ENCODE data around the gene STIM2. TPM values are rescaled to one million over a fixed set of nuclear protein-coding genes. Genes with fewer than 3 reads are reported as not detected.

STIM2 gene
- total RNA-seq, 1 experiment from 2014 or later = 15.5 TPM

GRCh38 chr4:27017623-27018022 lies 157.0 kb downstream of the STIM2 start:
- ATAC-seq (no peak), DNase-seq (no peak)
- intact Hi-C loops (cut with micrococcal nuclease) = no loop called here
- Histone ChIP-seq H4K20me1 (ENCODE audit: low read length) (no peaks in the 10 kb centered on the region), H3K9me2 (replicated peaks; ENCODE audit: low read length) (no peaks in the 10 kb centered on the region), H3K4me3 (ENCODE audit: low read length) (no peak overlapping the region), H3K27ac (ENCODE audit: low read length) (no peak overlapping the region), H3F3A (ENCODE audit: low read length, unreplicated experiment) (no peaks in the 10 kb centered on the region), H3K36me3 (ENCODE audit: low read depth, low read length) (no peaks in the 10 kb centered on the region), H3K9me3 (ENCODE audit: low read length) (no peaks in the 10 kb centered on the region), H2AFZ (ENCODE audit: low read length) (no peak overlapping the region), H3K4me2 (ENCODE audit: low read length) (no peak overlapping the region), H3K79me2 (ENCODE audit: low read length) (no peaks in the 10 kb centered on the region), H3K27me3 (ENCODE audit: low read length) (no peaks in the 10 kb centered on the region), H3K4me1 (ENCODE audit: insufficient read depth, low read length) (0 out of 2 replicates have a peak, but pooled peaks cover 4% of the 10 kb centered on the region), H3K9ac (ENCODE audit: low read length) (no peak overlapping the region)
- no TSS peak for BruUV-seq (replicated peaks)
- TF ChIP-seq CTCF (conservative IDR thresholded peaks at IDR 0.05; ENCODE audit: low read depth, low read length) (no peak), EZH2 (IDR thresholded peaks at IDR 0.05; ENCODE audit: low read length, unreplicated experiment) (no peak), EZH2phosphoT487 (IDR thresholded peaks at IDR 0.05; ENCODE audit: borderline replicate concordance, low read length) (no peak)
- POLR2A ChIA-PET (ENCODE audit: unreplicated experiment) = no interaction called here
- CTCF ChIA-PET = no interaction called here

GRCh38 chr4:27018076-27018475 lies 157.4 kb downstream of the STIM2 start:
- Histone ChIP-seq H3K4me2 (ENCODE audit: low read length) (no peak overlapping the region), H3K9me2 (replicated peaks; ENCODE audit: low read length) (no peaks in the 10 kb centered on the region), H3K9me3 (ENCODE audit: low read length) (no peaks in the 10 kb centered on the region), H2AFZ (ENCODE audit: low read length) (no peak overlapping the region), H3K27ac (ENCODE audit: low read length) (no peak overlapping the region), H3K4me1 (ENCODE audit: insufficient read depth, low read length) (0 out of 2 replicates have a peak, but pooled peaks cover 4% of the 10 kb centered on the region), H3K36me3 (ENCODE audit: low read depth, low read length) (no peaks in the 10 kb centered on the region), H3K9ac (ENCODE audit: low read length) (no peak overlapping the region), H3K79me2 (ENCODE audit: low read length) (no peaks in the 10 kb centered on the region), H4K20me1 (ENCODE audit: low read length) (no peaks in the 10 kb centered on the region), H3F3A (ENCODE audit: low read length, unreplicated experiment) (no peaks in the 10 kb centered on the region), H3K4me3 (ENCODE audit: low read length) (no peak overlapping the region), H3K27me3 (ENCODE audit: low read length) (no peaks in the 10 kb centered on the region)
- TF ChIP-seq EZH2 (IDR thresholded peaks at IDR 0.05; ENCODE audit: low read length, unreplicated experiment) (no peak), EZH2phosphoT487 (IDR thresholded peaks at IDR 0.05; ENCODE audit: borderline replicate concordance, low read length) (no peak), CTCF (conservative IDR thresholded peaks at IDR 0.05; ENCODE audit: low read depth, low read length) (no peak)
- ChIA-PET POLR2A (ENCODE audit: unreplicated experiment) (no interaction called here), CTCF (no interaction called here)
- intact Hi-C loops (cut with micrococcal nuclease) = no loop called here
- no peak for DNase-seq
- no peak for ATAC-seq
- no TSS peak for BruUV-seq (replicated peaks)

GRCh38 chr4:27018910-27019309 lies 158.3 kb downstream of the STIM2 start:
- Histone ChIP-seq H3K9ac (ENCODE audit: low read length) (no peak overlapping the region), H3K4me3 (ENCODE audit: low read length) (no peak overlapping the region), H3K4me1 (ENCODE audit: insufficient read depth, low read length) (0 out of 2 replicates have a peak, but pooled peaks cover 4% of the 10 kb centered on the region), H3K9me2 (replicated peaks; ENCODE audit: low read length) (no peaks in the 10 kb centered on the region), H2AFZ (ENCODE audit: low read length) (no peak overlapping the region), H3F3A (ENCODE audit: low read length, unreplicated experiment) (no peaks in the 10 kb centered on the region), H3K27ac (ENCODE audit: low read length) (no peak overlapping the region), H3K27me3 (ENCODE audit: low read length) (no peaks in the 10 kb centered on the region), H3K36me3 (ENCODE audit: low read depth, low read length) (no peaks in the 10 kb centered on the region), H4K20me1 (ENCODE audit: low read length) (no peaks in the 10 kb centered on the region), H3K9me3 (ENCODE audit: low read length) (no peaks in the 10 kb centered on the region), H3K79me2 (ENCODE audit: low read length) (no peaks in the 10 kb centered on the region), H3K4me2 (ENCODE audit: low read length) (no peak overlapping the region)
- TF ChIP-seq CTCF (conservative IDR thresholded peaks at IDR 0.05; ENCODE audit: low read depth, low read length) (no peak), EZH2 (IDR thresholded peaks at IDR 0.05; ENCODE audit: low read length, unreplicated experiment) (no peak), EZH2phosphoT487 (IDR thresholded peaks at IDR 0.05; ENCODE audit: borderline replicate concordance, low read length) (no peak)
- ChIA-PET POLR2A (ENCODE audit: unreplicated experiment) (no interaction called here), CTCF (no interaction called here)
- BruUV-seq (replicated peaks) = no TSS peak
- ATAC-seq (no peak), DNase-seq (no peak)
- intact Hi-C loops (cut with micrococcal nuclease) = no loop called here

Data from PC-3 (cell line).